Pulmonary artery endothelial cell (primary cell): ENCODE results near the gene PDE3B. TPM values are rescaled to one million over a fixed set of nuclear protein-coding genes. Genes with fewer than 3 reads are reported as not detected.
"Not testable (repeated sequence)": the region's sequence is repeated elsewhere in the genome, so short reads cannot be mapped to it uniquely, and the experiment has no call there.

ENCODE experiments used
- DNase-seq: peaks from one replicate; pipeline ENCODE4 v3.0.0-alpha.2; 2011; ENCODE audit warnings: low read depth, low spot score
- total RNA-seq: library from RNA; depleted of rRNA; stranded (reverse); fragments of >200 nt; gene quantifications from 2 replicates; pipeline ENCODE4 v1.2.3, GENCODE V29; 2014

PDE3B gene
- total RNA-seq, 1 donor from 2014 or later, result 4.7 TPM

- no peak for DNase-seq
Observed at GRCh38 chr11:14641801-14642200, 1.8 kb upstream of the PDE3B start.

DNA sequence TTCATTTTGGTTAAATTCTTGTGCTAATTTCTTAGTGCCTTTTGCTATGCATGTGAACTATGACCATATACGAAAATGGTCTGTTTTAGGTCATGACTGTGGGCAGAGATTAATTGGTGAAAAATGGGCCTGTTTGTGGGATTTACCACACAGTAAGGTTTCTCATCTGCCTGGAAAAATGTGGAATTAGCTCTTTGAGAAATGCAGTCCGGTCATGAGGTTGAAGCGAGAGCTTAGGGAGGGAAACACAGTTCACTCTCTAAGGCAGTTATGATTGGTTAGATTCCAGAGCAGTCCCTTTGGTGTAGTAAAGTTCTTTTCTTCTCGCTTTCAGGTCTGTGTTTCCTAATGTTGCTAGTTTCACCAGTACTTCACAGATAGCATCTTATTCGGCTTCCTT, 1.2 kb upstream of the PDE3B start:
- no peak for DNase-seq

- no peak for DNase-seq
Observed at GRCh38 chr11:14642873-14643696, 519 bp upstream of the PDE3B start.

- DNase-seq, result no peak
Observed at GRCh38 chr11:14644226-14645014, 816 bp downstream of the PDE3B start.

DNA sequence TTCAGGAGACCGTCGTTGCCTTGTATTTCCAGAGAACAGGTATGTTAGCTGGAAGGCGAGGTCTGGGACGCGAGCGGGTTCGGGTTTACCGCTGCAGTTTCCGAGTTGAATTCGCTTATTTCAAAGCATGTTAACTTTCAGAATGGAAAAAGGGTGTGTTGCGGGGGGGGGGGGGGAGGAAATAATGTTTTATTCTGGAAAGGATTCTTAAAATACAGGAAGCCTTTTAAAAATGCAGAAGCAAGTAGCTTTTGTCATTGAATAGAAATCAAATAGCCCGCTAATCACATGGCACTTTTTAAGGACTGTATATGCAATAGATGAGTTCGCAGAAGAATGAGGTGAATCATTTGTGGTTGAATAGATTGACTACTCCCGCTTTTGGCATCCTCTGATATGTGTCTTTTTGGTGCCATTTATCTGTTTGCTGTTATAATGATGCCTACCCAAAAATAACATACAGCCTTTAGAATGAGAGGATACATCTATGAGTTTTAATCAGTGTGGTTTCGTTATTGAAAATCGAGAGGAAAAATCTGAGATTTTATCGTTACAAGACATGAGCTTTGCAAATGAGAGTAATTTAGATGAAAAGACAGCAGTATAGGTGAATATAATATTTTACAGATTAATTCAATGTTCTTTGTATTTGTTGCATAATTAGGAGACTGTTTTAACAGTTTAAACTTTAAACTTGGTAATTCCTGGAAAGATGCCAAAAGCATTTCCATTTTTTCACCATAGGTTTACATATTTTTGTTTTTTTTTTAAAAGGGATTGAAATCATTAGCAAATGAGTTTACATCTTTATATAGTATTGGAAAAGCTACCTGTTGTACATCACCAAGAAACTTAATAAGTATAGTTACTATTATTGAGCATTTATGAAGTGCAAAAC, 1.7 kb downstream of the PDE3B start:
- DNase-seq, result no peak

DNA sequence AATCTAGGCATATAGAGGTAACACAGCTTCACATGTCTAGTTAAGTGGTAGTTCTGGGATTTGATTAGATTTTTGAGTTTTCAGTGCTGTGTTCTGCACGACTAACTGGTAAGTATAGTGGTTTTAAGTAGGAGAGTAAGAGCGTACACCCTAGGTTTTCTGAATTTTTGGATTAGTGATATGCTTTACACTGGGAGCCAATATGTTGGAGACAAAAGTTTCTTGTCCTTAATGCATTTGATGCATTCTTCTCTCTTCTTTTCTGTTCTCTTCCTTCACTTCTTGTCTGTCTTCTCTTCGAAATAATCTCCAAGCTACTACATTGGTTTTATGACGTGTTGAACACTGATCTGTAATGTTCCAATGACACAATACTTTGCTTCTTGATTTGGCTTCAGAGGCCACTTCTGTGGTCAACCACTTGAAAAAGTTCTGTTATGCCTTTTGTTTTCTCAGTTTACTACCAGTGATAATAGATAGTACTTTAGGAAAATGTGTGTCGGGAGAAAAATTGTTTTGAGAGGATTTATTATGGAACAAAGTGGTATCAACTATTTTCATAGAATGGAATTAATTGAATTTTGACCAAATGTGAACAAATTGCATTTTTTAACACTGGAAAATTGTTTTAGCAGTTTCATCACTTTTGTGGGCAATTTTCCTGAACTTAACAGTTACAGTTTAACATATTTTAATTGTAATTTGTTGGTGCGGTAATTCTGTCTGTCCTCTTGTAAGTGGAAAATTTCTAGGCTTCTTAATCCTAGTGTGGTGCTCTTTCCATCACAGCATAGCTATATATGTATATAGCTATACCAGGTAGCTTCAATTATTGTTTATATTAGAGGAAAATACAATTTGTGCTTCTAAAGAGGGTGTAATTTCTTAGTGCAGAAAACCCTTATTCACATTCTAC, 2.6 kb downstream of the PDE3B start:
- DNase-seq, result no peak

- DNase-seq, result no peak
Observed at GRCh38 chr11:14650064-14650463, 6.5 kb downstream of the PDE3B start.

DNA sequence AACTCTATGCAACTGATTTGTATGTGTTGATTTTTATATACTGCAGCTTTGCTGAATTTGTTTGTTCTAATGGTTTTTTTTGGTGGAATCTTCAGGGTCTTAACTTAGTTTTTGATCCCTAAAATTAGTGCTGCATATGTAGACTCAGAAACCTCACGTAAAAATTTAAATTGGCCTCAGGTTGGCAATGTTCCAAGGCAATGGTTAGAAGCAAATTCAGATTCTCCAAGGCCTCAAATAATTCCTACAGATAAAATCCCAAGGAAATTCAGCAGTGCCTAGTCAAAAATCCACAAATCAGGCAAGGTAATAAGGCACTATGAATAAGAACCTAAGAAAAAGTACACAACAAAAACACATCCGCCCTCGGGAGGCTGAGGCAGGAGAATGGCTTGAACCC, 9.5 kb downstream of the PDE3B start:
- DNase-seq, result no peak

DNA sequence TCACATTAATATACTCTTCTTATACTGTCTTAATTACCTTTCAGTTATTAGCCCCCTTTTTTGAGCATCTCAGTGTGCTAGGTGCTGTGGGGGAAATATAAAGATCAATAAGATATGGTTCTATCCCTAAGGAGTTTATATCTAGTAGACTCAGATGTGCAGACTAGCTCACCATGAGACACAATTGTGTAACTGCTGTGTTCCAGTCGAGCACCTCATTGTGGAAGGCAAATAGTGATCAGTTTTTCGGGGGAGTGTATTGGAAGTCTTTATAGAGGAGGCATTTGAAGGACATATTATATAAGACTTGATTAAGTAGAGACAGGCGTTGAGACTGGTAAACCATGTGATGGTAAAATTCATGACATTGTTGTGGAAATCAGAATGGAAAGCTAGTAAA, 11.8 kb downstream of the PDE3B start:
- no peak for DNase-seq

DNA sequence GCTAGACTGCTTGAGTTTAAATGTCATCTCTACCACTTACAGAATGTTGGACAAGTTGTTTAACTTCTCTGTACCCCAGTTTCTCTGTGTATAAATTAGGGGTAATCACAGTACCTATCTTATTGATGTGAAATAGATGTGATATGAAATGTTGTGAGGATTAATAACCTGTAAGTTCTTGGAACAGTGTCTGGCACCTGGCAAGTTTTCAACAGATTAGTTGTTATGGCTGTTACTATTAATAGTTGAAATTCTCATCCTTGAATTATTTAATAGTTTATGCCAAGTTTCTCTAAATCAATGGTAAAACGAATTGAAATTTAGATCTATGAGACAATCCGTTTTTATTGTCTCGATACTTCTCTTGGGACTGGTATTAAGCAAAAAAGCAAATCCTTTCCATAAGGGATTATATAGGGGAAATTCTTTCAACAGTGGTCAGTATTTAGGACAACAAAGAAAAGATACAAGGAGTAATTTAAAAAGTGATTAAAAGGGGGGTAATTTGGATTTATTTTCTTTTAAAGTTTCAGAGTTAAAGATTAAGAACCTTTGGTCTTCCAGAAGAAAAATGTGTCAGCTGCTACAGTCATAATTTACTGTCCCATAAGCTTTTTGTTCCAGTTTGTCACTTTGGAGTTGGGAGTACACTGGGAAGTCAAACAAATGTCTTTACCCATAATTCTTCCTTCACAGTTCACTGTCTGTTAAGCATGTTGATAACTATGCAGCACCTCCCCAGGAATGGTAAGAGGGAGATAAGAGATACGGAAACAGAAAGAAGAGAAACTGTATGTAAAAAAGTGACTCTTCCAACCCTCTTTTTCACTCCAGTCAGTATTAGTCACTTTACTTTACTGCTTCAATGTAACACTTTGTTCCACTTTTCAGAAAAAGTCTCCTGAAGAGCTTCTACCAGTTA, 13.2 kb downstream of the PDE3B start:
- DNase-seq, result no peak

DNA sequence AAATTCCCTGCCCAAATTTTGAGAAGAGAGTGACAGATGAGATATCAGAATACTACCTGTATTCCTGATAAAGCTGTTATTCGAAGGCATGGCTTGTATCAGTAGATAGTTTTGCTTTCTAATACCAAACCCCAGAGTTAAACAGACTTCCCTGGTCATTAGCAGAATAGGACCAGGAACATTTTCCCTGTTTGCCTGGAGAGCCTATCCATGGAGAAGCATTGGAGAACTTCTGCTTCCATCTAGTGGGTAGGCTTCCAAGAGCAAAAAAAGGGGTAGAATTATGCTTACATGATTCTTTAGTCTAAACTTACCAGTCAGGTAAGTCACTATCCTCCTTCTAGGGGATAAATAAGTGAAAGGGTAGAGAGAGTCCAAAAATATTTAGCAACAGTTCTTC, 14.2 kb downstream of the PDE3B start:
- no peak for DNase-seq

DNA sequence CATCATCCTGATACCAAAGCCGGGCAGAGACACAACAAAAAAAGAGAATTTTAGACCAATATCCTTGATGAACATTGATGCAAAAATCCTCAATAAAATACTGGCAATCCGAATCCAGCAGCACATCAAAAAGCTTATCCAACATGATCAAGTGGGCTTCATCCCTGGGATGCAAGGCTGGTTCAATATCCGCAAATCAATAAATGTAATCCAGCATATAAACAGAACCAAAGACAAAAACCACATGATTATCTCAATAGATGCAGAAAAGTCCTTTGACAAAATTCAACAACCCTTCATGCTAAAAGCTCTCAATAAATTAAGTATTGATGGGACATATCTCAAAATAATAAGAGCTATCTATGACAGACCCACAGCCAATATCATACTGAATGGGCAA, 21.3 kb downstream of the PDE3B start:
- not testable (repeated sequence) for DNase-seq

- DNase-seq, result not testable (repeated sequence)
Observed at GRCh38 chr11:14667329-14667728, 23.7 kb downstream of the PDE3B start.

DNA sequence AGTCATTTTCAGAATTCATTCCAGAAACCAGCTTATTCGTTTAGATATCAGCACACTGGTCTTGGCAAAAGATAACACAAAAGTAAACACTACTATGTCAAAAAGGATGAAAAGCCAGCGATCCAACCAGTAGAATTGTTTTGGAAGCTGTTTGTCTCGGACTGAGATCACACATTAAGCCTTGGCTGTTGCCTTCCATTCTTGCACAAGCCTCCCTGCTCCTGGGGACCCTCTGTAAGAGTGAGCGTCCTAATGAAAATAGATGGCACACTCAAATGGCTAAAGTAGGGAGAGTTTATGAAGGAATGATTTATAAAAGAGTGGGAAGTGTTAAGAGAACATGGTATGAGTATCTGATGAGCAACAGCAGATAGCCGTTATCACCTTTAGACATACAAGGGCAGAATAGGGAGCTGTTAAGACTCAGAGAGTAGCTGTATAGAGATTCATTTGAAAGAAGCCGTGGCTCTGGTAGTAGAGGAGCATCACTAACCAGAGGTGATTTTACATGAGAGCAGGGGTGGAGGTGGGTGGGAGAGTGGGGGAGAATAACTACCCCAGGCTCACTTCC, 25.2 kb downstream of the PDE3B start:
- no peak for DNase-seq

- DNase-seq, result no peak
Observed at GRCh38 chr11:14669499-14669898, 25.9 kb downstream of the PDE3B start.

- no peak for DNase-seq
Observed at GRCh38 chr11:14669958-14670357, 26.4 kb downstream of the PDE3B start.

GRCh38 chr11:14672635-14673034, 29.0 kb downstream of the PDE3B start:
- no peak for DNase-seq

DNA sequence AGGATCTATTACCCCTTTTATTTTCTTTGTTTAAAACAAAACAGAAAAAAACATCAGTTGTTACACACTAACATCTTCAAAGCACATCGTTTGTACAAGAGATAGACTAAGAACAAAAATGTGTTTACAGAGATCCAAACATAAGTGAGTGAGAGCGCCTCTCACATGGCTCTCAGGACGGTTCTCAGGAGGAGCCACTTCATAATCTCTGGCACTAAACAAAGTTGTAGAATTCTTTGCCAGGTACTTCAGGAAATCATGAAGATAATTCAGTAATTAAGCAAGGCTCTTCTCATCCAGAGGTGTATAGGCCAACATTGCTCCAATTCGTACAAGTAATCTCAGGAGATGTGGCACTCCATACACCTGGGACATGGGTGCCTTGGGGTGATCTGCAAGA, 29.8 kb downstream of the PDE3B start:
- no peak for DNase-seq

GRCh38 chr11:14673824-14674405, 30.3 kb downstream of the PDE3B start:
- no peak for DNase-seq
